ENCODE measurements around the gene PANK4.

DNA sequence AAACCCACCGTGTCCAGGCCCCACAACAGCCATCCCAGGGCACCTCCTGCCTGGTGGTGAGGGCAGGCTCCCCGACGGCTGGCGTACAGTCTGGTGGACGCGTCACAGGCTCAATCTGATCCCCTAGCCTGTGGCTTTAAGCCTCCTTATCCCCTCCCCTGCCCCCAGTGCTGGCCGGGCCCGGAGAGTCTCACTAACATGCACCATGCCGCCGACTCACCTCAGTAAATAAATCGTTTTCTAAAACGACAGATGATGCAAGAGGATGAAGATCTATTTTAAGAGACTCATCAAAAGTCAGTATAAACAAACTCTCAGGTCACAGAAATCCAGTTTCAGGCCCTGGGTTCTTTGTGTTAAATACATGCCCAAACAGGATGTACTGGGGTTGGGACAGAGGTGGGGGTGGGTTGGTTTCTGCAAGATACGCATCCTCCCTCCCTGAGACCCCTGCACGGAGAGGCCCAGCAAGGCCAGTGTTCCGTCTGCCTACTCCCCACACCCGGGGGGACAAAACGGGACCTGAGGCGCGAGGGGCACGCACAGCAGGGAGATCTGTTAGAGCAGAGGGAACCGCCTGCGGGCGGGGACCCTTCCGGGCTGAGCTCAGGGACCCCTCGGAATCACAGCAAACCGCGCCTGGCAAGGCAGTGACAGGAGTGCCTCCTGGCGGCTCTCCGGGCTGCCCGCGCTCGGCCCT lies 3.1 kb downstream of the PANK4 start:
- TF ChIP-seq POLR2AphosphoS5 (IDR thresholded peaks at IDR 0.05; ENCODE audit: low read depth, low read length), result no peak
- TF ChIP-seq EZH2 (IDR thresholded peaks at IDR 0.05; ENCODE audit: low read depth, low read length, severe bottlenecking), result no peak
- TF ChIP-seq, protein P1, sequence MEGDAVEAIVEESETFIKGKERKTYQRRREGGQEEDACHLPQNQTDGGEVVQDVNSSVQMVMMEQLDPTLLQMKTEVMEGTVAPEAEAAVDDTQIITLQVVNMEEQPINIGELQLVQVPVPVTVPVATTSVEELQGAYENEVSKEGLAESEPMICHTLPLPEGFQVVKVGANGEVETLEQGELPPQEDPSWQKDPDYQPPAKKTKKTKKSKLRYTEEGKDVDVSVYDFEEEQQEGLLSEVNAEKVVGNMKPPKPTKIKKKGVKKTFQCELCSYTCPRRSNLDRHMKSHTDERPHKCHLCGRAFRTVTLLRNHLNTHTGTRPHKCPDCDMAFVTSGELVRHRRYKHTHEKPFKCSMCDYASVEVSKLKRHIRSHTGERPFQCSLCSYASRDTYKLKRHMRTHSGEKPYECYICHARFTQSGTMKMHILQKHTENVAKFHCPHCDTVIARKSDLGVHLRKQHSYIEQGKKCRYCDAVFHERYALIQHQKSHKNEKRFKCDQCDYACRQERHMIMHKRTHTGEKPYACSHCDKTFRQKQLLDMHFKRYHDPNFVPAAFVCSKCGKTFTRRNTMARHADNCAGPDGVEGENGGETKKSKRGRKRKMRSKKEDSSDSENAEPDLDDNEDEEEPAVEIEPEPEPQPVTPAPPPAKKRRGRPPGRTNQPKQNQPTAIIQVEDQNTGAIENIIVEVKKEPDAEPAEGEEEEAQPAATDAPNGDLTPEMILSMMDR (IDR thresholded peaks at IDR 0.05; ENCODE audit: control extremely low read depth in 1 of 3, insufficient read depth in 1 of 3, low read depth in 1 of 3, low read length in 3 of 3), result peak in 2 of 3 experiments; percentile 58 to 59; a peak in 3 of 4 replicates
- TF ChIP-seq SUZ12 (IDR thresholded peaks at IDR 0.05; ENCODE audit: low read length), result no peak
- TF ChIP-seq POLR2A (IDR thresholded peaks at IDR 0.05; ENCODE audit: control extremely low read depth in 1 of 2, low read depth in 2 of 2, low read length in 2 of 2), result no peak
- no peak for TF ChIP-seq PHF8 (conservative IDR thresholded peaks at IDR 0.05; ENCODE audit: low read depth, low read length)
- no peak for TF ChIP-seq JUND (IDR thresholded peaks at IDR 0.05; ENCODE audit: low read length)
- TF ChIP-seq GABPA (IDR thresholded peaks at IDR 0.05; ENCODE audit: borderline replicate concordance, insufficient read depth, low read length), result peak; percentile 51; the same call in 1 of the 2 replicates

Data from H1 (cell line).